Peyer's patch (tissue), 4 donors: ENCODE results near the gene SCP2.

Experiments used
- POLR2A ChIP-seq, 2 donors: fragments of 450-650 bp; IDR thresholded peaks; one replicate each; pipeline ENCODE4 v1.5.1; 2017; ENCODE audit warnings: antibody characterized with exemption in 2 of 2, mild to moderate bottlenecking in 2 of 2, moderate library complexity in 2 of 2
- TF ChIP-seq, protein P1 (sequence below), 6 experiments: fragments of 450-650 bp in 4 of 6; fragments of 200-600 bp in 2 of 6; sonication (generic) in 1 of 6; IDR thresholded peaks; one replicate each; pipeline ENCODE4 v1.5.1; 2017 to 2019; ENCODE audit warnings: antibody characterized with exemption in 6 of 6, mild to moderate bottlenecking in 3 of 6, moderate library complexity in 1 of 6

DNA sequence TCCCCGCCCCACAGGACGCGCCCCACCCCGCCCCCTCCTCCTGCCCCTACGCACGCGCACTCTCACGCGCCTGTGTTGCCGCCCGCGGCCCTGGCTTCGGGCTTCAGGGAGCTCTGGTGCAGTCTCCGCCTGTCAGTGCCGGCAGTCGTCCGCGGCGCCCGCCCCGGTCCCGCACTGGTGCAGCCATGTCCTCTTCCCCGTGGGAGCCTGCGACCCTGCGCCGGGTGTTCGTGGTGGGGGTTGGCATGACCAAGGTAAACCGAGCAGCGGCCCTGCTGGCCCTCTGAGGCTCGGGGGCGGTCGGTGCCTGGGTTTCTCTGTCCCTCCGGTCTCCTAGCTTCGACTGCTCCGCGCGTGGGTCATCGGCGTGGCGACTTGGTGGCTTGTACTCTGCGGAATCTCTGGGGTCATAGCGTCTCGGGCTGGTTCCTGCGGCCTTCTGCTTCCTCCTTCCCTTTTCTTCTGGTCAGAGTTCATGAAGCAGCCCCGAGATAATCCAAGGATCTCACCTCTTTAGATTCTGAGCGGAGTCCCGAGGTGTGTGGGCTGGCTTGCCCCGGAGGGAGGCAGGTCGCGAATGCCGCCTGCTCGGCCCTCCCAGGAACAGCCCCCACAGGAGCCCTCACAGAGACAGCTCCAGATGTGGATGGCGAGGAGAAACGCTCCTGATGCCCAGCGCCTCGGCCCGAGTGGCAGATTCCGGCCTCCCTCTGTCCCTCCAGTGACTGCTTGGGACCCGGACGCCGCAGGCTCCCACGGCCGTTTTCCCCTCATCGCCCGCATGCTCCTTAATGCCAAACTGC lies at the start of gene SCP2:
- TF ChIP-seq, protein P1, sequence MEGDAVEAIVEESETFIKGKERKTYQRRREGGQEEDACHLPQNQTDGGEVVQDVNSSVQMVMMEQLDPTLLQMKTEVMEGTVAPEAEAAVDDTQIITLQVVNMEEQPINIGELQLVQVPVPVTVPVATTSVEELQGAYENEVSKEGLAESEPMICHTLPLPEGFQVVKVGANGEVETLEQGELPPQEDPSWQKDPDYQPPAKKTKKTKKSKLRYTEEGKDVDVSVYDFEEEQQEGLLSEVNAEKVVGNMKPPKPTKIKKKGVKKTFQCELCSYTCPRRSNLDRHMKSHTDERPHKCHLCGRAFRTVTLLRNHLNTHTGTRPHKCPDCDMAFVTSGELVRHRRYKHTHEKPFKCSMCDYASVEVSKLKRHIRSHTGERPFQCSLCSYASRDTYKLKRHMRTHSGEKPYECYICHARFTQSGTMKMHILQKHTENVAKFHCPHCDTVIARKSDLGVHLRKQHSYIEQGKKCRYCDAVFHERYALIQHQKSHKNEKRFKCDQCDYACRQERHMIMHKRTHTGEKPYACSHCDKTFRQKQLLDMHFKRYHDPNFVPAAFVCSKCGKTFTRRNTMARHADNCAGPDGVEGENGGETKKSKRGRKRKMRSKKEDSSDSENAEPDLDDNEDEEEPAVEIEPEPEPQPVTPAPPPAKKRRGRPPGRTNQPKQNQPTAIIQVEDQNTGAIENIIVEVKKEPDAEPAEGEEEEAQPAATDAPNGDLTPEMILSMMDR (IDR thresholded peaks at IDR 0.05): no peak
- peak; percentile 69 to 86 for TF ChIP-seq POLR2A (IDR thresholded peaks at IDR 0.05)
